ENCODE data around the gene ABHD14A.

GRCh38 chr3:51997935-51998596 lies 23.2 kb downstream of the ABHD14A start:
- no peak for TF ChIP-seq CTCF (conservative IDR thresholded peaks at IDR 0.05; ENCODE audit: low read depth, low read length)
- no peak for TF ChIP-seq EZH2 (IDR thresholded peaks at IDR 0.05; ENCODE audit: borderline replicate concordance, low read depth, low read length, poor library complexity, severe bottlenecking)
